NOMO-1 treated with dmso at 0.1 percent for 144 hours (cell line): ENCODE measurements around the gene SLCO1A2.

Source experiments
- DNase-seq: peaks from one replicate; lab custom pipeline; 2025; ENCODE audit not compliant: unreplicated experiment; lab: John Stamatoyannopoulos, UW

The SLCO1A2 gene

GRCh38 chr12:21220266-21220665 lies 114.5 kb downstream of the SLCO1A2 start:
- DNase-seq = no peak

- no peak for DNase-seq
Observed at GRCh38 chr12:21219206-21219605, 115.5 kb downstream of the SLCO1A2 start.
